DOHH2 (cell line): Measurements from ENCODE around the gene APBB1.

Source experiments
- H3F3A ChIP-seq: fragments of 200-600 bp; sonication (generic), shearing (Covaris generic); 2 replicates; pipeline ENCODE4 v1.6.0; 2016; ENCODE audit warnings: antibody characterized with exemption, mild to moderate bottlenecking; ENCODE audit not compliant: control insufficient read depth, insufficient read depth
- H3K27ac ChIP-seq: fragments of 200-600 bp; sonication (generic); 2 replicates; pipeline ENCODE4 v1.5.1; 2014; ENCODE audit warnings: low read depth, mild to moderate bottlenecking, low read length, moderate library complexity
- H3K27me3 ChIP-seq: fragments of 200-600 bp; sonication (generic); 2 replicates; pipeline ENCODE4 v1.6.1; 2014; ENCODE audit warnings: mild to moderate bottlenecking, low read length, mixed read lengths; ENCODE audit not compliant: control insufficient read depth
- H3K36me3 ChIP-seq: fragments of 200-600 bp; sonication (generic); 2 replicates; pipeline ENCODE4 v1.6.1; 2014; ENCODE audit warnings: mild to moderate bottlenecking, low read length, moderate library complexity, mixed read lengths; ENCODE audit not compliant: control insufficient read depth
- H3K4me1 ChIP-seq: fragments of 200-600 bp; sonication (generic); 2 replicates; pipeline ENCODE4 v1.6.1; 2014; ENCODE audit warnings: mild to moderate bottlenecking, low read length, mixed read lengths; ENCODE audit not compliant: control insufficient read depth
- H3K4me2 ChIP-seq: fragments of 200-600 bp; sonication (generic); 2 replicates; pipeline ENCODE4 v1.6.0; 2014; ENCODE audit warnings: mild to moderate bottlenecking, low read length, moderate library complexity
- H3K4me3 ChIP-seq: fragments of 200-600 bp; sonication (generic); 2 replicates; pipeline ENCODE4 v1.5.1; 2014; ENCODE audit warnings: mild to moderate bottlenecking, low read length, mixed read lengths
- H3K79me2 ChIP-seq: fragments of 200-600 bp; sonication (generic); 2 replicates; pipeline ENCODE4 v1.6.1; 2014; ENCODE audit warnings: mild to moderate bottlenecking, low read length, mixed read lengths; ENCODE audit not compliant: control insufficient read depth
- H3K9me2 ChIP-seq: fragments of 200-600 bp; sonication (generic); replicated peaks from 2 replicates; pipeline ENCODE4 v1.6.1; 2014; ENCODE audit warnings: mild to moderate bottlenecking, low read length, mixed read lengths; ENCODE audit not compliant: control insufficient read depth
- H3K9me3 ChIP-seq: fragments of 200-600 bp; sonication (generic); 2 replicates; pipeline ENCODE4 v1.6.1; 2014; ENCODE audit warnings: antibody characterized with exemption, low read length, mixed read lengths; ENCODE audit not compliant: control insufficient read depth, insufficient read depth
- H4K20me1 ChIP-seq: fragments of 200-600 bp; sonication (generic); 2 replicates; pipeline ENCODE4 v1.6.0; 2014; ENCODE audit warnings: low read depth, mild to moderate bottlenecking, antibody characterized with exemption, low read length, moderate library complexity; ENCODE audit not compliant: control insufficient read depth, insufficient read depth
- EZH2phosphoT487 ChIP-seq: fragments of 200-600 bp; sonication (generic); IDR thresholded peaks from 2 replicates; pipeline ENCODE4 v1.6.1; 2017; ENCODE audit warnings: borderline replicate concordance, mild to moderate bottlenecking, antibody characterized with exemption, low read length, moderate library complexity, mixed read lengths
- TF ChIP-seq, protein P1 (sequence below): fragments of 200-600 bp; sonication (generic); IDR thresholded peaks from one replicate; pipeline ENCODE4 v1.5.1; 2014; ENCODE audit warnings: antibody characterized with exemption, mild to moderate bottlenecking, low read depth, low read length; ENCODE audit not compliant: poor library complexity, severe bottlenecking

APBB1 gene

DNA sequence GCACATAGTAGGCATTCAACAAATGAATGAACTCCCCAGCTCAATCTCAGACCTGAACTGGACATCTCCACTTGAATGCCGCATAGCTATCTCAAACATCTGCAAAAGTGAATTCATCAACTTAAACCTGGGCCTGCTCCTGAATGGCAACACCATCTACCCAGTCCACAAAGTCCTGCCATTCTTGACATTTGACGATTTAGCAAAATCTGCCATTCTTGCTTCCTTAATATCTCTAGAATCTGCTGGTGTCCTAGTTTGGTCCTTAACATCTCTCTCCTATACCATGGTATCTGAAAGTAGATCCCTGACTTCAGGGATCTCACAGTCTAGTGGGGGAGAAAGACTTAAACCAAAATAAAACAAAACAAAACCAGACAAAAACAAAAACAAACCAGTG is 34.3 kb upstream of the APBB1 start:
- Histone ChIP-seq H3K4me2 (no peak overlapping the region), H3K4me1 (no peaks in the 10 kb centered on the region), H3K79me2 (no peaks in the 10 kb centered on the region), H3F3A (no peaks in the 10 kb centered on the region), H3K36me3 (no peaks in the 10 kb centered on the region), H4K20me1 (no peaks in the 10 kb centered on the region), H3K27me3 (no peaks in the 10 kb centered on the region), H3K9me3 (no peaks in the 10 kb centered on the region), H3K9me2 (no peaks in the 10 kb centered on the region), H3K27ac (no peak overlapping the region), H3K4me3 (no peak overlapping the region)
- no peak for TF ChIP-seq EZH2phosphoT487
- TF ChIP-seq, protein P1, sequence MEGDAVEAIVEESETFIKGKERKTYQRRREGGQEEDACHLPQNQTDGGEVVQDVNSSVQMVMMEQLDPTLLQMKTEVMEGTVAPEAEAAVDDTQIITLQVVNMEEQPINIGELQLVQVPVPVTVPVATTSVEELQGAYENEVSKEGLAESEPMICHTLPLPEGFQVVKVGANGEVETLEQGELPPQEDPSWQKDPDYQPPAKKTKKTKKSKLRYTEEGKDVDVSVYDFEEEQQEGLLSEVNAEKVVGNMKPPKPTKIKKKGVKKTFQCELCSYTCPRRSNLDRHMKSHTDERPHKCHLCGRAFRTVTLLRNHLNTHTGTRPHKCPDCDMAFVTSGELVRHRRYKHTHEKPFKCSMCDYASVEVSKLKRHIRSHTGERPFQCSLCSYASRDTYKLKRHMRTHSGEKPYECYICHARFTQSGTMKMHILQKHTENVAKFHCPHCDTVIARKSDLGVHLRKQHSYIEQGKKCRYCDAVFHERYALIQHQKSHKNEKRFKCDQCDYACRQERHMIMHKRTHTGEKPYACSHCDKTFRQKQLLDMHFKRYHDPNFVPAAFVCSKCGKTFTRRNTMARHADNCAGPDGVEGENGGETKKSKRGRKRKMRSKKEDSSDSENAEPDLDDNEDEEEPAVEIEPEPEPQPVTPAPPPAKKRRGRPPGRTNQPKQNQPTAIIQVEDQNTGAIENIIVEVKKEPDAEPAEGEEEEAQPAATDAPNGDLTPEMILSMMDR = no peak

DNA sequence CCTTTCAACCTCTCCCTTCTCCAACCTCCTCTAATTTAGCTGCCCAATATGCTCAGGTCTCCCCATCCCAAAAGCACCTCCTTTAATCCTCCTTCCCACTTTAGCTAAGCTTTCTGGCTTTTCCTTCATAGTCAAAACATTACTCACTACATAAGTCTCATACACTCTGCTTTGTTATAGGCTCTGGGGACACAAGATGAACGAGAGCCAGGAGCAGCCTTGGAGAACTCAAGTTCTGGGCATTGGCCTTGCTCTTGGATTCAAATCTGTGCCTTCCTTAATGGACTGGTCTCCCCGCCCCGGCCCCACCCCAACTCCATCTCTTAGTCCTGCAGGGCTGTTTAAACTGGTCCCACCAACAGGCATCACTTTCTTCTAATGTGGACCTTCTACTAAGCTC is 33.3 kb upstream of the APBB1 start:
- Histone ChIP-seq H3K4me3 (no peak overlapping the region), H3K4me1 (no peaks in the 10 kb centered on the region), H3F3A (no peaks in the 10 kb centered on the region), H3K9me2 (no peaks in the 10 kb centered on the region), H3K27ac (no peak overlapping the region), H3K9me3 (no peaks in the 10 kb centered on the region), H4K20me1 (no peaks in the 10 kb centered on the region), H3K36me3 (no peaks in the 10 kb centered on the region), H3K27me3 (no peaks in the 10 kb centered on the region), H3K79me2 (no peaks in the 10 kb centered on the region), H3K4me2 (no peak overlapping the region)
- no peak for TF ChIP-seq EZH2phosphoT487
- TF ChIP-seq, protein P1 = no peak

DNA sequence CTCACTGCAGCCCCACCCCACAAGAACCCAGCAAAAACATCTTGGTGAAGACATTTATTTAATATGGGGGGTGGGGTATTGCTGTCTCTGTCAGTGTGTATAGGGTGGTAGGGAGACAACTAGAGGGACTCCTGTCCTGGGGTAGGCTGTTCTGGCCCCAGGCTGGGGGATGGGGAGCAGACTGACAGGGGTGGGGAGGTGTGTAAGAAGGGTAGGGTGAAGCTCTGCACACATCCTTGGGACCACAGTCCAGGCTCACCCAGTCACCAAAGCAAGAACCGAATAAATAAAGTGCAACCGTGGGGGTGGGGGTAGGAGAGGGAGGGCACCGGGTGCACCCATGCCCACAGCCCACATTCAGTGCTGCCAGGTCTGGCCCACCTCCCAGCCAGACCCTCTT is 29.7 kb upstream of the APBB1 start:
- Histone ChIP-seq H4K20me1 (no peaks in the 10 kb centered on the region), H3K27ac (no peak overlapping the region), H3K4me3 (no peak overlapping the region), H3K4me1 (no peaks in the 10 kb centered on the region), H3K79me2 (no peaks in the 10 kb centered on the region), H3K9me2 (no peaks in the 10 kb centered on the region), H3K4me2 (no peak overlapping the region), H3K36me3 (no peaks in the 10 kb centered on the region), H3F3A (no peaks in the 10 kb centered on the region), H3K9me3 (no peaks in the 10 kb centered on the region), H3K27me3 (no peaks in the 10 kb centered on the region)
- TF ChIP-seq EZH2phosphoT487 = no peak
- TF ChIP-seq, protein P1 = no peak
